Activated naive CD4-positive, alpha-beta T cell (primary cell): ENCODE measurements around the gene ARPC1B.
A peak's percentile ranks its signal among the peaks of the same experiment; 100 is the strongest.

Source experiments
- DNase-seq, 4 experiments: peaks; one replicate each; lab custom pipeline; 2025; lab: John Stamatoyannopoulos, UW

The ARPC1B gene

GRCh38 chr7:99389772-99390171 lies 15.2 kb downstream of the ARPC1B start:
- DNase-seq = no peak

GRCh38 chr7:99390941-99391602 lies 16.5 kb downstream of the ARPC1B start:
- DNase-seq = no peak

- DNase-seq = no peak
Measured at GRCh38 chr7:99392046-99392445, 17.5 kb downstream of the ARPC1B start.

DNA sequence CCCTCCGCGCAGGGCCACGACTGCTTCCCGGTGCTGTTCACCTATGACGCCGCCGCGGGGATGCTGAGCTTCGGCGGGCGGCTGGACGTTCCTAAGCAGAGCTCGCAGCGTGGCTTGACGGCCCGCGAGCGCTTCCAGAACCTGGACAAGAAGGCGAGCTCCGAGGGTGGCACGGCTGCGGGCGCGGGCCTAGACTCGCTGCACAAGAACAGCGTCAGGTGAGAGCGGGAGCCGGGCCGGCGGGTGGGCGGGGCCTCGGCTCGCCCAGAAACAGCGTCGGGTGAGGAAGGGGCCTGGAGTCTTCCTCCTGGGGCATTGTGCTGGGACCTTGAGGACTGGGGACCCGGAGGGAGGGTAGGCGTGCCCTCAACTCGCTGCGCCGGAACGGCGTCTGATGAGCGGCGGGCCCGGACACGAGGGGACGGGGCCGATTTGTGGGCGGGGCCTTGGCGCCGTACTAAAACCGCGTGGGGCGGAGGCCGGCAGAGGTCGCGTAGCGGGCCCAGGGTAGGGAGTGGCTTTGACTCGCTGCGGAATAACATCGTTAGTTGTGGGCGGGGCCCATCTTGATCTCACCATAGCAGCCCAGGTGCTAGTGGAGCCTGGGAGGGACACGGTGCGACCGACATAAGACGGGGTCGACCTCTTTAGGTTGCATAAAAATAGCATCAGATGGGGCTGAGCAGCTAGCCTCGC lies 18.3 kb downstream of the ARPC1B start:
- peak; percentile 39 to 77 (median 53) for DNase-seq

GRCh38 chr7:99393355-99394187 lies 19.0 kb downstream of the ARPC1B start:
- no peak for DNase-seq

DNA sequence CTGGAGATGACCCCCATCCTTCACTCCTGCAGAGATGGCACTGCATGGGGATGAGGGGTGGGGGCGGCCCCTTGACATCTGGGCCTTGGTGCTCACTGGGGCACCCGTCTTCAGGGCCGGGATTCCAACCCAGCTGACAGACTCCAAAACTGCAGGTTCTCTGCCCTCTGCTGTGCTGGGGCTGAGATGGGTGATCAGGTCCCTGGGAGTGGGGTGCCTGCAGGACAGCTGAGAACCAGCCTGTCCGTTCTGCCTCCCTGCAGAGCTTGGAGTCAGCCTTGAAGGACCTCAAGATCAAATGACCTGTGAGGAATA lies 19.6 kb downstream of the ARPC1B start:
- DNase-seq = no peak

- DNase-seq = no peak
Measured at GRCh38 chr7:99395616-99396327, 21.2 kb downstream of the ARPC1B start.

DNA sequence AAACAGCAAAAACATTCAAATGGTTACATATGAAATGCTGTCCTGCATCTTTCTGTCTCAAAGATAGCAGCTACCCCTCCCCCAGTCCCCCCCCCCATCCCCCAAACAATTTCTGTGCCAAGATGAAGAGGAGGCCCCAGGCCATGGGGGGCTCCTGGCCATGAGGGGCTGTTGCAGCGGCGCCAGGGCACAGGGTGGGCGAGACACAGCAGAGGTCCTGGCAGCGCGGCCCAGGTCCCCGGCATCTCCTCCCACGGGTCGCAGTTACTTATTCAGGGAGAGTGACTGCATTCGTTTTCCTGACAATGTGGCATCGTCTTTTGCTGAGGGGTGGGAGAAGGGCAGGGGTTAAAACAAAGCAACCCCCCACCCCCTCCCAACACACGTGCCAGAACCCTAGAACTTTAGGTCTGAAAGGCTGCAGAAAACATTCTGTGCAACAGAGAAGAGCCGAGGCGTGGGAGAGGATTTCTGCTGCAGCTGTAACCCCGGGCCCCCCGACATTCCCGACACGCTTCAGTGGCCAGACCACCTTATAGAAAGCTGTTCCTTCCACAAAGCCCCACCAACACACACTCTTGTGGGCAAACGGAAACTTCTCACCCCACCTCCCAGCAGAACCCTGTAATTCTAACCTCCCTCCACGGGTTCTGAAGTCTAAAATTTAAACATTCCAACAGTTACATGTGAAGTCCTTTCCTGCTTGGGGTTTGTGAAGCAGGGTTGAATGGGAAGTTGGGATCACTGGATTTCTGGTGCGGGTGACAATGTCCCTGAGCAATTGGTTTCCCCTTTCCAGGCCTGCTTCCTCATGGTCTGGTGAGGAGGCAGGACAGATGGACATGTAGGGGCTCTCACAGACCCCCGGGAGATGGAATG lies 22.1 kb downstream of the ARPC1B start:
- no peak for DNase-seq

DNA sequence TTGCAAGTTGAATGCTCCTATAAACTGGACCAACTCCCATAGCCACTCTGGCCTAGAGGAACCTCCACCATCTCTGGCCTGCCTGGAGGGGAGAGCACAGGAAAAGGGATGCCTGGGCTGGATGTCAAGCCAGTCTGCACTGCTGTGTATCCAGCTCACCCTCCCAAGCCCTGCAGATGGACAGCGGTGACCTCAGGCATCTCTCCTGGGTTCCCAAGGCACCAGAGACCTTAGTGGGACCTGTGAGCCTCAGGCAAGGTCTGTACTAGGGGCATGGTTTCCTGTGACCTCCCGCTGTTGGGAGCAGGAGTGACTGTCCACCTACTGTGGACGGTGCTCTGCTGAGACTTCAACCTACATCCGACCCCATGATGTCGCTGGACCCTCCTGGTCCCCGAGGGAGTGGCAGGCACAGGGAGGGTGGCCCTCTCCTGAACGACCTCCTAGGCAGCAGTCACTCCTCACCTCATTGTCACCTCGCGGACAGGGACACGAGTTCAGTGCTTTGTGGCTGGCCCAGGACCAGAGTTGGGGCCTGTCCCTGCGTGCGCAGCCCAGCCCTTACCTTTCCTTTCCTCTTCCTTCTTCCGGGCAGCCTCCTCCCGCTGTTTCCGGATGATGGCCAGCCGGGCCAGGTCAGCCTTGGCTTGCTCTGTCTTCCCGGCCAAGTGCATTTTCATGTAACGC lies 22.9 kb downstream of the ARPC1B start:
- DNase-seq = no peak

DNA sequence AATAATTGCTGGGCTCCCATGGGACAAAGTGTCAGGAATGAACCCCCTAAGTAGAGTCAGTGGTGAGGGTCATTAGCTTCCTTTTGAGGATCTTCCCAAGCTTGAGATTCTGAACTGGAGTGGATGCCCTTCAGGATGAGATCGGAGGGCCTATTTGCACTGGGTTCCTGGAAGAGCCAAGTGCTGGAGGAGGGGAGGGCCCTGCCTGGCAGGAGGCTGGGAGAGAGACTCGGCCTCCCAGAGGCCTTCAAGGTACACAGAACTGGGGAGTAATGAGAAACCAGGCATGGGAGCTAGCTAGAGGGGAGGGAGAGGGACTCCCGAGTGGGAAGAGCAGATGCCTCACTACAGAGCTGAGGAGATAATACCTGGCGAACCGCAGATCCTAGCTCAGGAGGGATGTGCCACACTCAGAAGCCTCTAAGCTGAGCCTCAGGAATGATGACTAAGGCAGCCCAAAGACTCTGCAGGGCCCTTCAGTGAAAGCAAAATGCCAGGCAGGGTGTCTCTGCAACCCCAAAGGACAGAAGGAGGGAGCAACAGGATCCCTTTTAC lies 24.4 kb downstream of the ARPC1B start:
- DNase-seq = no peak

DNA sequence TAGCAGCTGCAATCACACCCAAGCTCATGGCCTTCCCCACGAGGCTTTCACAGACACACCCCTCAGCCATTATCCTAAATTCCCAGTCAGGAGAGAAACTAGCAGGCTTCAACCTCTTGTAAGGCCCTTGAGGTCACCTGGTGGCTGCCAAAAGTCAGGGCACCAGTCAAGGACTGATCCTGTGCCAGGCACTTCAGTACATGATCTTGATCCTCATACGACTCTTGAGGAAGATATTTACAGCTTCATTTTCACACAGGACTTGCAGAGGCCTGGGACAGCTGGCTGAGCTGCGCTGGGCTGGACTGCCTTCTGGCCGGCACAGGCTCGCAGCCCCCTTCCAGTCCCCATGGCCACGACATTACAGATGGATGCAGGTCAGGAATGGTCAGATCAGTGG lies 25.1 kb downstream of the ARPC1B start:
- DNase-seq = no peak

- no peak for DNase-seq
Measured at GRCh38 chr7:99402854-99403253, 28.3 kb downstream of the ARPC1B start.

- DNase-seq = no peak
Measured at GRCh38 chr7:99403764-99404163, 29.2 kb downstream of the ARPC1B start.

DNA sequence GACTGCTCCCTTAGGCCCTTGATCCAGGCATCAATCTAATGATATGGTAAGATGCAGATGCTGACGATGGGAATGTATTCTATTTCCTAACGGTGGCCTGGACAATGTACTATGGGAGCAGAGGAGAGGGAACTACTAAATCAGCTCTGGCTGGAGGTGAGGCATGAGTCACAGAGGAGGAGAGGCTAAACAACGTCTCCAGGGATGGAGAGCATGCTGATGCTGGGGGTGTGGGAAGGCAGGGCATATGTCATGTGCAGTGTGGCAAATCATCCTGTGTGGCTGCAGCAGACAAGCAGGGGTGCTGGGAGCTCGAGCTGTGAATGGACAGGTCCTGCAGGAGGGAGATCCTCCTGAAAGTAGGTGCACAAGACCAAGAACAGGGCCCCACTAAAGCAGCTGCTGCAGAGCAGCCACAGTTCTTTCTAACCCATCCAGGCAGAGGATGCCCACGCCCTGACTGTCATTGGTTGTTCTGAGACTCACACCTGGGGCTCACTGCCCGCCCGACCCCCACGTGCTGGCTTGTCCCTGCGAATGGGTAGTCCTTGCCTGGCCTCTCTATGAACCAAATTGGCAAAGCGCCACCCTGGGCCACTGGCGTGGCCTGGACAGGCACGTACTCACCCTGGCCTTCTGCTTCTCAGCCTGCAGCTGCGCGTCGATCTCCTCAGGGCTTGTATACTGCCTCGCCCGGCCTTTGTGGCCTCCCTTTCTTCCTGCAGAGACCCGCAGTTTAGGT lies 29.9 kb downstream of the ARPC1B start:
- no peak for DNase-seq

- DNase-seq = no peak
Measured at GRCh38 chr7:99404977-99405320, 30.4 kb downstream of the ARPC1B start.

DNA sequence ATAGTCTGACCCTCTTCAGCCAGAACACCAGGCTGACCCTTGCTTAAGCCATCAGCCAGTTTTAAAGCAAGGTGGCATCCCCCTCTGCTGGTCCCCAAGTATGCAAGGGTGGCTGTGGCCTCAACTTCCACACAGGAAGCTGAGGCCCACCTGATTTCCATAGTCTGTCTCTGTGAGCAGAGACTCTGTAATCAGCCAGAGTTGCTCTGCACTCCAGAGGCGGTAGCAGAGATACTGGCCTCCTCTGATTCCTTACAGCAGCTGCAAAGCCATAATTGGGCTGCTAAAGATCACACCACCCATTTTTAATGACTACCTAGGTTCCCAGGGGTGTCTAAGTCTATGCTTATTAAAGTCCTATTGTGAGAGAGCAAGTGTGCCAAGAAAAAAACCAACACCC lies 32.0 kb downstream of the ARPC1B start:
- no peak for DNase-seq

- DNase-seq = peak in 2 of 4 experiments; percentile 24 to 36
Measured at GRCh38 chr7:99407872-99408378, 33.4 kb downstream of the ARPC1B start.

- DNase-seq = peak; percentile 89 to 95 (median 92)
Measured at GRCh38 chr7:99408379-99409191, 34.1 kb downstream of the ARPC1B start, which contains the start of the genes BUD31 and PDAP1. Gene BUD31 (plus strand): TSS chr7:99408969. CDS start chr7:99411093, 2,124 bp downstream. Gene PDAP1 (minus strand): TSS chr7:99408597. CDS start chr7:99408548, 49 bp downstream.

DNA sequence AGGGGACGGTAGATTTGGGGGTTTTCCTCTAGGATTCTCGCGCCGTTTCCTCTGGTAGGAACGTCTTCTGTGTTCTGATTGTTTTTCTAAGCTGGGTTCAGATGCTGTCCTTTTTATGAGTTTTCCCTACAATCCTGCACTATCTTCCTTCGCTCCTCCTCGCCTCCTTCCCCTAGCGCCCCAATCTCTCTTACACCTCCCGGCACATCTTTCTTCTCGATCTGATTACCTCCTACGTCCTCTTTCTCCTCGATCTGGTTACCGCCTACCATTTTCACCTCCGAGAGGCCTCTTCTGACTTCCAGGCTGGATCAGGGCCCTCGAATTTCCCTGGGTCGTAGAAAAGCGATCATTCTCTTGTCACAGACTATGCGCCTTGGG lies 34.7 kb downstream of the ARPC1B start:
- DNase-seq = no peak
